NCI-H1048 (cell line): ENCODE results near the gene ZNF254.
A peak's percentile ranks its signal among the peaks of the same experiment; 100 is the strongest.
"Not testable (repeated sequence)": the region's sequence is repeated elsewhere in the genome, so short reads cannot be mapped to it uniquely, and the experiment has no call there.

Experiments used
- DNase-seq: peaks from one replicate; lab custom pipeline; 2025; lab: John Stamatoyannopoulos, UW

ZNF254 gene

DNA sequence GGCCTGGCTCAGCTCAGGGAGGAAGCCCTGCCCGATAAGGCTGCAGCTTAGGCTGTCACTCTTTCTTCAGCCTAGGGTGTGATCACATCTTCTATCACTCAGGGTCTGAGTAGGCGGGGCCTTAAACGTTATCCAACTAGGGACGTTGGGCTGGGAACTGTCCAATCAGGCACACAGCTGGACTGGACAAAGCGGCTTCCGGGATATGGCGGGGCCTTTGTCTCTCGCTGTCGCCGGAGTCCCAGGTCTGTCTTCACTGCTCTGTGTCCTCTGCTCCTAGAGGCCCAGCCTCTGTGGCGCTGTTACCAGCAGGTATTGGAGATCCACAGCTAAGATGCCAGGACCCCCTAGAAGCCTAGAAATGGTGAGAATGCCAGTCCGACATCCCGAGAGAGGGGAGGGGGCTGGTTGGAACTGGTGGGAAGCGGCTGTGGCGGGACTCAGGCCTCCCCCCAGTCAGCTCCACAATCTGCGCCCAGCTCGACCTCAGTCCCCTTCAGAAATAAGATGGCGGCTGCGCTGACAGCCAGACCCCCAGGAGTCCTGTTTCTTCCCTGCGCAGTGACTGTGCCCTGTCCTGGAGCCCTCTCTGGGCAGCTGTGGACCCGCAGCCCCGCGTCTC, at the start of gene ZNF254:
ZNF254 (plus strand) TSS at position 214 of the 622 bp plus-strand sequence; CDS start at position 335, 121 bp downstream.
- DNase-seq, result peak; percentile 93

DNA sequence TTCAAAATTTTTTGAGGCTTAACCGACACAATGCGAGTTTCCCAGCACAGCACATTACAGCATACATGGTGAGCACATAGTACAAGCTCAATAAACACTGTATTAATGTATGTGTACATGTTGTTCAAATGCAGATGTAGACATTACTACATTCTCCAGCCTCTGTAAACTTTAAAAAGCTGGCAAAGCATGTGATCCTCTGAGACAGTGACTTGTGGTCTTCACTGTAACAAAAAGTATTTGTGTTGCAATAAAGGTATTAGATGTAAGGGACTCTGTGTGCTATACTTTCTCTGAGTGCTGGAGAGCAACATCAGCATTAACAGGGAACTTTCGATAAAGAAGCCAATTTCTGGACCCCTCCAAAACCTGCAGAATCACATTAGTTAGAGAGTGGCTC, 46.4 kb upstream of the ZNF254 start:
- DNase-seq, result no peak

DNA sequence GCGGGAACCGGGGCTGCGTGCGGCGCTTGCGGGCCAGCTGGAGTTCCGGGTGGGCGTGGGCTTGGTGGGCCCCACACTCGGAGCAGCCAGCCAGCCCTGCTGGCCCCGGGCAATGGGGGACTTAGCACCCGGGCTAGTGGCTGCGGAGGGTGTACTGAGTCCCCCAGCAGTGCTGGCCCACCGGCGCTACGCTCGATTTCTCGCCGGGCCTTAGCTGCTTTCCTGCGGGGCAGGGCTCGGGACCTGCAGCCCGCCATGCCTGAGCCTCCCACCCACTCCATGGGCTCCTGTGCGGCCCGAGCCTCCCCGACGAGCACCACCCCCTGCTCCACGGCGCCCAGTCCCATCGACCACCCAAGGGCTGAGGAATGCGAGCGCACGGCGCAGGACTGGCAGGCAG, 45.7 kb upstream of the ZNF254 start:
- DNase-seq, result not testable (repeated sequence)

DNA sequence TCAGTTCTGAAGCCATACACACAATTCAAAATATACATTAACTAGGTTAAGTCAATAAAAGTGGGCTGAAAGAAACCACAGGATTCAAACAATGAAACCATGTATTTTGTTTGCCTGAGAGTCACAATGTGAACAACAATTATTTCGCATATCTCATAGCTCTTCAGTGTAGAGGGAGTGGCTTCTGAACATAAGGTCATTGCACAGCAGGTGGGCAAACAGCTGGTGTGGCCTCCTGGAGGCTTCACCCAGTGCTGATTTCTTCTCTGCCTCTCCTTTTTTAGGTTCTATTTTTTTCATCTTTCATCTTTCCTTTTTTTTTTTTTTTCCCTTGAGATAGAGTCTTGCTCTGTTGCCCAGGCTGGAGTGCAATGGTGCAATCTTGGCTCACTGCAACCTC, 40.4 kb upstream of the ZNF254 start:
- DNase-seq, result no peak

DNA sequence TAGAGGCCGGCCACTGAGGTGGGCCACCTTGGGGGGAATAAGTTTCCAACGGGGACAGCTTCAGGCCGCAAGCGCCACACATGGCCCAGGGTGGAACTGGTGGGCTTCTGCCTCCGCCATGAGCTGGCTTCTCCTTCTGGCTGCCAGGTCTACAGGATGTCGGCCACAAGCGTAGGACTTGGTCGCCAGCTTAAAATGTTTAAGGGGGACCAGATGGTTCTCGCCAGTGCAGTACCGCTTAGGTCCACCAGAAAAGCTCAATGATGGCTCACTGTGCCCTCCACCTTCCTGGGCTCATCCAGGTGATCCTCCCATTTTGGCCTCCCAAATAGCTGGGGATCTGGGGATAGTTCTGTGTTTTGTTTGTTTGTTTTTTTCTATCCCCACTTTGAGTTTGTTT, 38.7 kb upstream of the ZNF254 start:
- DNase-seq, result no peak

DNA sequence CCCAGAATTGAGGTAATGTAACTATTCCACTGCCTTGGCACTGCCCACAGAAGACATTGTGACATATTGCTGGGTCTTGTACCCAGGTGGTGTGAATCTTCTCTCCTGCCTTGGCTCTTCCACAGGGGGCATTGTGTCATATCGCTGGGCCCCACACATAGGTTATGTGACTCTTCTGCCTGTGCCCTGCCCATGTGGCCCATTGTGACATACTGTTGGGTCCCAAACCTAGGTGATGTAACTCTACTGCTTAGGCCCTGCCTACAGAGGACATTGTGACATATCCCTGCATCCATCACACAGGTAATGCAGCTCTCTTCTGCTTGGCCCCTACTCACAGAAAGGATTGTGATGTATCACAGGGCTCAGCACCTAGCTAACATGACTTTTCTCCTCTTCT, 37.5 kb upstream of the ZNF254 start:
- no peak for DNase-seq

DNA sequence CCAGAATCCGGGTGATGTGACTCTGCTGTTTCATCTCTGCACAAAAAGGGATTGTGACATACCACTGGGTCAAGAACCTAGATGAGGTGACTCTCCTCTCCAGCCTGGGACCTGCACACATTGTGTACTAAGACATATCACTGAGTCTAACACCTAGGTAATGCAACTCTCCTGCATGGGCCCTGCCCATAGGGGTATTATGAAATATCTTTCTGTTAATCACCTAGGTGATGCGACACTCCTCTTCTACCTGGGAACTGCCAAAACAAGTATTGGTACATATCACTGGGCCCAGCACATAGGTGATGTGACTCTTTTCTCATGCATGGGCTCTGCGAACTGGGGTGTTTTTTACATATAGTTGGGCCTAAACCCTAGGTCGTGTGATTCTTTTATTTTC, 35.5 kb upstream of the ZNF254 start:
- no peak for DNase-seq

DNA sequence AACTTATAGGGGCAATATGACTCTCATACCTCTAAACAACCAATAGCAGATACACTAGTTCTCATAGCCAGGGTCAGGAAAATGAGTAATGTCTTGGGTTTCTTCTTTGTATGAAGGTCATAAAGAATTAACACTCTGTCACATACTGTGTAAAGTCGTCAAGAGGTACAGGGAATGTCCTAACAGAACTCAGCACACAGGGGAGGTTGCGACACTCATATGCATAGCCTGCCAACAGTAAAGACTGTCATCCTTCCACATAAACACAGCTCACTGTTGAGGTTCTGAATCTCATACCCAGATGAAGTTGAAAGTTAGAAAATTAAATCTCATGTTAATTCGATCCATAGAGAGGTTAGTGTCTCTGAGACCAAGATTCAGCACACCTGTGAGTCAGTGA, 34.2 kb upstream of the ZNF254 start:
- DNase-seq, result no peak

DNA sequence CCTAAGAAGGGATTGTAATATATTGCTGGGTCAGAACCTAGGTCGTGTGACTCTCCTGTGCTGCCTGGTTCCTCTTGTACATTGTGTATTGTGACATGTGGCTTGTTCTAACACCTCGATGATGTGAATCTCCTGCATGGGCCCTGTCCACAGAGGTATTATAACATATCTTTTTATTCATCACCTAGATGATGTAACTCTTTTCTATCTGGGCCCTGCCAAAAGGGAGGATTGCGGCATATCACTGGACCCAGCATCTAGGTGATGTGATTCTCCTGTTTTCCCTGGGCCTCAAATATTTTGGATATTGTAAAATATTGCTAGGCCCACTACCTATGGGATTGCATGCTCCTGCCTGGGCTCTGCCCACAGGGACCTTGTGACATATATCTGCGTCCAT, 33.4 kb upstream of the ZNF254 start:
- no peak for DNase-seq

DNA sequence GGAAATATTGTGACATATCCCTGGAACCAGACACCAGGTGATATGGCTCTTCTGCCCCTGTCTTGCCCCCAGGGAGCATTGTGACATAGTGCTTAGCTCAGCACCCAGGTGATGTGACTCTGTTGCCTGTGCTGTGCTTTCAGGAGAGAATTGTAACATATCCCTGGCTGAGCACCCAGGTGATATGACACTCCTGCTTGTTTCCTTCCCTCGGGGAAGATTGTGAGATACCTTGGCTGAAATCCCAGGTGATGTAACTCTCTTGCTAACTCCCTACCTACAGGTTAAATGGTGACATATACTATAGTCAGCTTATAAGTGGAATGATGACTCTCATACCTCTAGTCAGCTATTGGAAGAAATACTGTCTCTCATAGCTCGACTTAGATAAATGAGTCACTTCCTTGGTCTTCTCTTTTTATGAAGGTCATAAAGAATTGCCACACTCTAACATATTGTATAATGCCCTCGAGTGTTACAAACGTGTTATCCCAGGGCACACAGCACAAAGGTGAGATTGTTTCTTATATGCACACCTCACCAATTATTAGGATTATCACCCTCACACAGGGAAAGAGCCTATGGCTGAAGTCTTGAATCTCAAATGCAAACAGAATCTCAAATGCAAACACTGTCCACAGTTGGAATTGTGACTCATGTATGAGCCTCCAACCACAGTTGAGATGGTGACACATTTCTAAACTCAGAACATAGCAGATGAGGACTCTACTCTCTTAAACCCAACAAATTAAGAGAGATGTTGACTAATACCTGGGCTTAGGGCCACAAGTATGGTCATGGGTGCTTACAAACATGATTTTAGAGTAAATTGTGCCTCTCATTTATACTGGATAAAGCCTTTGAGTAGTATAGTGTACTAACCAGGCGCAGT, 32.7 kb upstream of the ZNF254 start:
- no peak for DNase-seq

DNA sequence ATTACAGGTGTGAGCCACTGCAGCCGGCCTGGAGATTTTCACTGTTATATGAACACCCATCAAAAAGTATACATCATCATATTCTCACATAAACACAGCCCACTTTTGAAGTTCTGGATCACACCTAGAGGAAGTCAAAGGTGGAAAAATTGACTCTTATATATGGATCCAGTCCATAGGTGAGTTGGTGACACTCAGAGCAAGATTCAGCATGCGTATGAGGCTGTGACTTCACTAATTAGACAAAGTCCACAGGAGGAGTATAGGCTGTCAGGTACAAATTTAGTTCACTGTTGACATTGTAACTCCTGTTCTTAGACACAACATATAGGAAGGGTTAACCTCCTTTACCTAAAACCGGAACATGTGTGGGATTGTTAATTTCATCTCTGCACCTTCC, 31.4 kb upstream of the ZNF254 start:
- no peak for DNase-seq

DNA sequence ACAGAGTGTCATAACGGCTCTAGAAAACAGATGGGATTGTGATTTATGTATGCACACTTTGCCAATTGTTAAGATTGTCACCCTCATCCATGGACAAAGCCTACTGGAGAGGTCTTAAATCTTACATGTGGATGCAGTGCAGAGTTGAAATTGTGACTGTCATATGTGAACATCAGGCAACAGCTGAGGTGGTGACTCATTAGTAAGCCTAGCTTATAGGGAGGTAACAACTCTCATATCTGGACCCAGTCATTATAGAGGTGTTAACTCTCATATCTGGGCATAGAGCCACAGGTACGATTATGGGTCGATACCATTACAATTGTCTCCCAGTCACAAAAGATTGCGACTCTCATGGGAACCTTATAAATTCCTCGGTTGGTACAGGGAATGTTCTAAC, 29.8 kb upstream of the ZNF254 start:
- no peak for DNase-seq

DNA sequence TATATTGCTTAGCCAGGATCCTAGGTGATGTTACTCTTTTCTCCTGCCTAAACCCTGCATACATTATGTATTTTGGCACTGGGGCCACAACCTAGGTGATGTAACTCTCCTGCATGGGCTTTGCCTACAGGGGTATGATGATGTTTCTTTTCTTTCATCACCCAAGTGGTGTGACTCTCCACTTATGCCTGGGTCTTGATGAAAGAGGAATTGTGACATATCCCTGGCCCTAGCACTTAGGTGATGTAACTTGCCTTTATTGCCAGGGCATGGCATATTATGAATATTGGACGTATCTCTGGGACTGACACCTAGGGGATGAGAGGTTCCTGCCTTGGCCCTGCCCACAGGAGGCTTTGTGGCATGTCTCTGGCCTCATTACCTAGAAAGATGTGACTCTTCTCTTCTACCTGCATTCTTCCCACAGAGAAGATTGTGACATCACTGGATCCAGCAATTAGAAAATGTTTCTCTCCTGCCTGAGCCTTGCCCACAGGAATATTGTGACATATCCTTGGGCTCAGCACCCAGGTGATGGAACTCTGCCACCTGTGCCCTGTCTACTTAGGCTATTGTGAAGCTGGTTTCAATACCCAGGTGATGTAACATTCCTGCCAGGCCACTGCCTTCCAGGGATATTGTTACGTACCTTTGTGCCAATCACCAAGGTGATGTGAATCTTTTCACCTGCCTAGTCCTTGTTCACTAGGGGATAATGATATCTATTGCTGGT, 27.3 kb upstream of the ZNF254 start:
- DNase-seq, result no peak

DNA sequence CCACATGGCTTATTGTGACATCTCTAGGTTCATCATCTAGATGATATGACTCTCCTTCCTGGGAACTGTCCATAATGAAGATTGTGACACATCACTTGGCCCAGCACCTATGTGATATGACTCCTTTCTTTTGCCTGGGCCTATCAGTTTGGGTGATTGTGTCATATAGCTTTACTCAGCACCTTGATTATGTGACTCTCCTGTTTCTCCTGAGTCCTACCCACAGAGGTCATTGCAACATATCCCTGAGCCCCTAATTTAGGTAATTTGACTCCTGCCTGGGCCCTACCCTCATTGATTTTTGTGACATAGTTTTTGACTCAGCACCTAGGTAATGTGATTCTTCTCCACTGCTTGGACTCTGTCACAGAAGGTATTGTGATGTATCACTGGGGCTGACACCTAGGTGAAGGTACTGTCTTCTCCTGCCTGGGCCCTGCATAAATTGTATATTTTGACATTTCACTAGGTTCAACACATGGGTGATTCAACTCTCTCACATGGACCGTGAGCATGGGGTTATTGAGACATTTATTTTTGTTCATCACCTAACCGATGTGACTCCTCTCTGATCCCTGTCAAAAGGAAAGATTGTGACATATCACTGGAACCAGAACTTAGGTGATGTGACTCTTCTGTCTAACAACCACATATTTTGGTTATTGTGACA, 26.2 kb upstream of the ZNF254 start:
- DNase-seq, result no peak

DNA sequence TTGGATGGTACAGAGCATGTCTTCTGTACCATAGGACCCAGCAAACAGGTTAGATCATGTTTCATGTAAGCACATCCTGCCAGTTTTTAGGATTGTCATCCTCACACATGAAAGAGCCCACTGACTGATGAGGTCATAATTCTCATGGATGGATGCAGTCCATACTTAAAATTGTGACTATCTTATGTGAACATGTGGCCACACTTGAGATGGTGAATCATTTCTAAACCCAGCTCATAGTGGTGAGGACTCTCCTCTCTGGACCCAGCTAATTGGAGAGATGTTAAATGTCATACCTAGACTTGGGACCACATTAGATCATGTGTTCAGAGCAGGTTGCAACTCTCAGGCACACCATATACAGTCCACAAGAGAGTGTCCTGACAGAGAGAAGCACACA, 24.8 kb upstream of the ZNF254 start:
- DNase-seq, result no peak

DNA sequence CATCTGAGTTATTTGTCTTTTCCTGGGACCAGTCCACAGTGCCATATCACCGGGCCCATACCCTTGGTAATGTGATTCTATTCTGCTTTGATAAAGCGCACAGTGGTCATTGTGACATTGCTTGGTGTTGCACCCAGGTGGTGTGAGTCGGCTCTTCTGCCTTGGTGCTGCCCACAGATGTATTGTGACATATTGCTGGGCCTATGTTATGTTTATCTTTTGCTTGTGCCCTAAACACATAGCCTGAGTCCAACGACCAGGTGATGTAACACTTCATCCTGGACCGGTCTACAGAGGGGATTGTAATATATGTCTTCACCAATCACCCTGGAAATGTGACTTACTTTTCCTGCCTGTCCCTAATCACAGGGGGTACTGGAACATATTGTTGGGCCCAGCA, 23.7 kb upstream of the ZNF254 start:
- no peak for DNase-seq

DNA sequence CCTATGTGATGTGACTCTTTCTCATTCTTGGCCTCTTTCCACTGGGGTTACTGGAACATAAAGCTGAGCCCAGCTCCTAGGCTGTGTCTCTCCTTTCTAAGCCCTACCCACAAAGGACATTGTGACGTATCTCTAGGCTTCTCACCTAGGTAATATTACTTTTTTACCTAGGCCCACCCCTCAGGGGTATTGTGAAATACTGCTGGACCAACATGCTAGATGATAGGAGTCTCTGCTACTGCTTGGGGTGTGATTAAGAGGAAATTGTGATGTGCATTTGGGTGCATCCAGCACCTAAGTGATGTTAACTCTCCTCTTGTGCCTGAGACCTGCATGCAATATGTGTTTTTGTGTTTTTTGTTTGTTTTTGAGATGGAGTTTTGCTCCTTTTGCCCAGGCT, 22.8 kb upstream of the ZNF254 start:
- DNase-seq, result no peak

DNA sequence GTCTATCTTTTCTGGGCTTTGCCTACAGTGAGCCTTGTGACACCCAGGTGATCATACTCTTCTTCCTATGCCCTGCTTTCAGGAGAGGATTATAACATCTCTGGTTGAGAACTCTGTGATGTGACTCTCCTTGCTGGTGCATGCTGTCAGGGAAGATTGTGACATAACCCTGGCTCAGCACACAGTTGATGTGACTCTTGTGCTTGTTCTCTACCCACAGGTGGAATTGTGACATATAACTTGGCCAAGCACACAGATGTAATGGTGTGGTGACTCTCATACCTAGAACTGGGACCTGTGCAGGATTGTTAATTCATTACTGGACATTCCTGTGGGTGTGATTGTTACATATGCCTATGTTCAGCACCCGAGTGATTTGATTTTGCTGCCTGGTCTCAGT, 21.7 kb upstream of the ZNF254 start:
- no peak for DNase-seq

DNA sequence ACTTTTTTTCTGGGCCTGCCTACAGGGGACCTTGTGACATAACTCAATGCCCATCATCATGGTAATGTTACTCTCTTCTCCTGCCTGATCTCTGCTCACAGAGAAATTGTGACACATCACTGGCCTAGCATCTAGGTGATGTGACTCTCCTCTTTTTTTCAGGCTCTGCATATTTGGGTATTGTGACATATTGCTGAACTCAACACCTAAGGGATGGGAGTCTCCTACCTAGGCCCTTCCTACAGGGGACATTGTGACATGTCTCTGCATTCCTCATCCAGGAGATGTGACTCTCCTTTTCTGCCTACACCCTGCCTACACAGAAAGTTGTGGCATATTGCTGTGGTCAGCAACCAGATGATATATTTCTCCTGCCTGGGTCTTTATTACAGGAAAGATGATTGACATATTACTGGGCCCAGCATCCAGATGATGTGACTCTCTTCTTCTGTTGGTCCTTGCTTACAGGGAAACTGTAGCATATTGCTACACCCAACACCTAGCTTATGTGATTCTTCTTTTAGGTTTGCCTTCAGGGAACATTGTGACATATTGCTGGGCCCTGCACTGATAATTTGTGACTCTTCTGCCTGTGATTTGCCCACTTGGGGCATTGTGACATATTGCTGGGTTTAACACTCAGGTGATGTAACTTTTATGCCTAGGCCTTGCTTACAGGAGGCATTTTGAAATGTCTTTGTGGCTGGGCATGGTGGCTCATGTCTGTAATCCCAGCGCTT, 21.0 kb upstream of the ZNF254 start:
- no peak for DNase-seq

DNA sequence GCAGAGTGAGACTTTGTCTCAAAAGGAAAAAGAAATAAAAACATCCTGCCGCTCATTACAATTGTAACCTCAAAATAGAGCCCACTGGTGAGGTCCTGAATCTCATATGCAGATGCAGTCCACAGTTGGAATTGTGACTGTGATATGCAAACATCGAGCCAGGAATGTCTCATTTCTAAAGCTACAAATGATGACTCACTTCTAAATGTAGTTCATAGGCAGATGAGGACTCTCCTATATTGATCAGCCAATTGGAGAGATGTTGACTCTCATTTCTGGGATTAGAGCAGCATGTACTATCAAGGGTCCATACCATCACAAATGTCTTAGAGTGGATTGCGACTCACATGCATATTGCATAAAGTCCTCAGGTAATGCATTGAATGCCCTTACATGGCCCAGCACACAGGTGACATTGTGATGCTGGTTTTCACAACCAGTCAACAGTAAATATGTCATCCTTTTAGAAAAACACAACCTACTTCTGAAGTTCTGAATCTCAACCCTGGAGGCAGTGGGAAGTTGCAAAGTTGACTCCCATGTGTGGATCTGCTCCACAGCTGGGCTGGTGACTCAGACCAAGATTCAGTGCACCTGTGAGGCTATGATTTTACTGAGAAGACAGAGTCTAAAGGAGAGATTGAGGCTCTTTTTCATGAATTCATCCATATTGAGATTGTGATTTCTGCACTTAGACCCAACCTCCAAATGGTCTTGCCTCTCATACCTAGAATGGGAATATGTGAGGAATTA, 16.9 kb upstream of the ZNF254 start:
- DNase-seq, result no peak

DNA sequence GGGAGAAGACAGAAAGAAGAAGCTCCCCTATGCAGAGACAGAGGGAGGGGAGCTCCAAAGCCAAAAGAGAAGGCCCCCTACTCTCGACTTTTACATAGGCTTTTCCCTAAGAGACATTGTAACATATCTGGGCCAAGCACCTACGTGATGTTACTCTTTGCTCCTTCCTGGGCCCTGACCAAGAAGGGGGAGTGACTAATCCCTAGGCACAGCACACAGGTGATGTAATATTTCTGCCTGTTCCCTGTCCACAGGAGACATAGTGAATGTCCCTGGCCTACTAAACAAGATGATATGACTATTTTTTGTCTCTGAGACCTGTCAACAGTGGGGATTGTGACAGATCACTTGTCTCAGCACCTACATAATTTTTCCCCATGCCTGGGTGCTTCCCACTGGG, 15.9 kb upstream of the ZNF254 start:
- DNase-seq, result no peak
